Spleen (tissue), 11 donors: Measurements from ENCODE around the gene THOC6. TPM values are rescaled to one million over a fixed set of nuclear protein-coding genes. Genes with fewer than 3 reads are reported as not detected.
A peak's percentile ranks its signal among the peaks of the same experiment; 100 is the strongest.
"Not testable (repeated sequence)": the region's sequence is repeated elsewhere in the genome, so short reads cannot be mapped to it uniquely, and the experiment has no call there.

Experiments
- DNase-seq: peaks from one replicate; pipeline ENCODE4 v3.0.0-alpha.2; 2020
- H3K27ac ChIP-seq, 8 donors: fragments of 200-600 bp; sonication (generic) in 7 of 8; 1 replicate in 4 of 8; 2 replicates in 4 of 8; pipeline versions ENCODE4 v1.5.0 to v1.8.0; 2016 to 2021; ENCODE audit warnings: inconsistent platforms in 4 of 8, mild to moderate bottlenecking in 4 of 8, moderate library complexity in 1 of 8
- H3K27me3 ChIP-seq, 7 donors: fragments of 200-600 bp; sonication (generic) in 6 of 7; replicated peaks in 1 of 7; 1 replicate in 4 of 7; 2 replicates in 3 of 7; pipeline versions ENCODE4 v1.5.0 to v1.8.0; 2016 to 2021; ENCODE audit warnings: inconsistent platforms in 3 of 7, mild to moderate bottlenecking in 1 of 7
- H3K36me3 ChIP-seq, 6 donors: fragments of 200-600 bp; sonication (generic) in 5 of 6; 1 replicate in 4 of 6; 2 replicates in 2 of 6; pipeline versions ENCODE4 v1.5.0 to v1.8.0; 2016 to 2021; ENCODE audit warnings: inconsistent platforms in 2 of 6
- H3K4me1 ChIP-seq, 6 donors: fragments of 200-600 bp; sonication (generic) in 5 of 6; 1 replicate in 3 of 6; 2 replicates in 3 of 6; pipeline versions ENCODE4 v1.5.0 to v1.8.0; 2016 to 2021; ENCODE audit warnings: inconsistent platforms in 3 of 6
- H3K4me3 ChIP-seq, 8 donors: fragments of 200-600 bp; sonication (generic) in 7 of 8; 1 replicate in 4 of 8; 2 replicates in 4 of 8; pipeline versions ENCODE4 v1.5.0 to v1.8.0; 2016 to 2021; ENCODE audit warnings: inconsistent platforms in 4 of 8, mild to moderate bottlenecking in 4 of 8, moderate library complexity in 2 of 8
- H3K9me3 ChIP-seq, 8 donors: fragments of 200-600 bp; sonication (generic) in 7 of 8; 1 replicate in 4 of 8; 2 replicates in 4 of 8; pipeline versions ENCODE4 v1.5.0 to v1.8.0; 2016 to 2021; ENCODE audit warnings: inconsistent platforms in 4 of 8
- POLR2A ChIP-seq, 3 donors: fragments of 450-650 bp; IDR thresholded peaks; one replicate each; pipeline ENCODE4 v1.5.1; 2017; ENCODE audit warnings: antibody characterized with exemption in 3 of 3, mild to moderate bottlenecking in 1 of 3
- POLR2AphosphoS5 ChIP-seq, 3 donors: sonication (generic); formaldehyde crosslinking; IDR thresholded peaks; one replicate each; pipeline ENCODE4 v1.5.1; 2017; ENCODE audit warnings: antibody characterized with exemption in 3 of 3
- WGBS, 5 donors: extraction: QIAGEN DNeasy Blood & Tissue Kit in 3 of 5; methylation state at CpG; one replicate each; pipeline versions ENCODE4 v1.1.5 to v1.1.7; 2013 to 2018; 5-methylcytosine and 5-hydroxymethylcytosine counted together
- intact Hi-C: fragments of 100-400 bp; cut with DNase I; formaldehyde crosslinking; loops from one replicate; pipeline ENCODE4 v1.15.0; 2023; ENCODE audit warnings: low total_unique reads
- polyA plus RNA-seq, 3 donors: library from polyadenylated mRNA; stranded (reverse); fragments of 200-250 nt; gene quantifications; one replicate each; pipeline ENCODE4 v1.2.1, GENCODE V29; 2013
- total RNA-seq, 7 donors: library from RNA; depleted of rRNA in 3 of 7; stranded (reverse); fragments of >200 nt in 3 of 7; fragmentation: NEBNext Ultra II Directional in 4 of 7; extraction: Animal tissue kit (Norgen Biotek cat#: 25700) in 4 of 7; gene quantifications; one replicate each; pipeline versions ENCODE4 v1.1.0 to v1.2.1, GENCODE V29; 2016 to 2021
- TF ChIP-seq, protein P1 (sequence below), 11 experiments: fragments of 200-600 bp in 7 of 11; fragments of 450-650 bp in 4 of 11; sonication (generic) in 4 of 11; IDR thresholded peaks in 8 of 11; conservative IDR thresholded peaks in 3 of 11; 1 replicate in 7 of 11; 2 replicates in 4 of 11; pipeline versions ENCODE4 v1.4.0 to v1.8.0; 2016 to 2021; ENCODE audit warnings: antibody characterized with exemption in 11 of 11, inconsistent platforms in 4 of 11, mild to moderate bottlenecking in 1 of 11
- donor health status: healthy with polysubstance abuse.
- donor health status: DM: no; HTN: no; CAD: no; lungs with moderate emphysema.
- donor health status: DM: no; HTN: no; CAD: no.
- donor health status: Bipolar disorder and iron deficiency.
- donor health status: healthy.
- donor health status: DM: no; HTN: no; CAD: no.
- donor health status: DM: yes; HTN: yes; CAD: no.

Gene THOC6
- total and polyA plus RNA-seq, 10 donors = 19.3 to 57.2 (median 28.2) TPM

DNA sequence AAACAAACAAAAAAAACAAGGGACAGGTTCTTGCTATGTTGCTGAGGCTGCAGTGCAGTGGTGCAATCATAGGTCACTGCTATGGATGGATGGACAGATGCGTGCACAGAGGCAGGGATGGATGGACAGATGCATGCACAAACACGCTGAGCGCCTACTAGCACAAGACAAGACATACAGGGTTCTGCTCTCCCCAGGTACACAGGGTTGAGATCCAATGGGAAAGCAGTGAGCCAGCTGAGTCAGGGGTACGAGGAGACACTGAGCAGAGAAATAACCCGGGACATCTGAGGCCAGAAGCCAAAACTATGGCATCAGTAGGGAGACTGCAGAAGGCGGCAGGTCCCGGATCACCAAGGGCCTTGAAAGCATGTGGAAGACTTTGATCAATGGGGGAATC is 47.8 kb downstream of the THOC6 start:
- H3K36me3 ChIP-seq = peaks cover 0 to 36% (median 2%) of the 10 kb centered on the region in 6 donors
- DNase-seq = peak; percentile 47
- no peak overlapping the region for H3K4me3 ChIP-seq
- 89 to 94% (median 92%) methylated on average over 7 of the region's 7 CpGs for WGBS, 5 donors
- H3K27ac ChIP-seq = peak overlapping the region in 4 of 8 donors; percentile 7 to 93 (median 88)
- peaks cover 13 to 90% (median 57%) of the 10 kb centered on the region in 6 donors for H3K4me1 ChIP-seq
- intact Hi-C loops = no loop called here
- no peaks in the 10 kb centered on the region for H3K9me3 ChIP-seq
- no peaks in the 10 kb centered on the region for H3K27me3 ChIP-seq
- no peak for TF ChIP-seq POLR2A (IDR thresholded peaks at IDR 0.05)
- peak in 2 of 3 donors; percentile 20 to 38 for TF ChIP-seq POLR2AphosphoS5 (IDR thresholded peaks at IDR 0.05)

DNA sequence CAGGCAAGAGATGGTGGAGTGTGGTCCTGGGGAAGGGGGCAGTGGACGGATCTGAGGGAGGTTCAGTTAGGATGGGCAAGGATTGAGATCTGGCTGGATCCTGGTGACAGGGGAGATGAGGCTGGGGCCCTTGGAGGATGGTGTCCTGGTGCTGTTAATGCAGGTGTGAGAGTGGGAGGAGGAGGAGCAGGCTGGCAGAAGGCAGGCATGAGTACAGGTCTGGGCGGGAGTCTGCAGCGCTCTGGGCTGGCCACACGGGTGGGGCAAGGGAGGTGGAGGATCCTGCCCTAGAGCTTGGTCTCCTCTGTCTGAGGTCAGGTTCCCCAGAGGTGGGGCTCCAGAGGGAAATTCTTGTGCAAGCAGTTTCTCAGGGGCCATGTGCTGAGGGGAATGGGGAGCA is 48.3 kb downstream of the THOC6 start:
- intact Hi-C loops, H3K27me3 ChIP-seq, H3K4me3 ChIP-seq, H3K9me3 ChIP-seq: not testable (repeated sequence)
- H3K4me1 ChIP-seq = peaks cover 13 to 94% (median 61%) of the 10 kb centered on the region in 6 donors
- 23 to 54% (median 40%) methylated on average over 3 to 4 of the region's 4 CpGs for WGBS, 5 donors
- H3K27ac ChIP-seq = peak overlapping the region in 4 of 8 donors; percentile 85 to 93 (median 89)
- DNase-seq = peak; percentile 79
- H3K36me3 ChIP-seq = peaks cover 0 to 41% (median 2%) of the 10 kb centered on the region in 6 donors

DNA sequence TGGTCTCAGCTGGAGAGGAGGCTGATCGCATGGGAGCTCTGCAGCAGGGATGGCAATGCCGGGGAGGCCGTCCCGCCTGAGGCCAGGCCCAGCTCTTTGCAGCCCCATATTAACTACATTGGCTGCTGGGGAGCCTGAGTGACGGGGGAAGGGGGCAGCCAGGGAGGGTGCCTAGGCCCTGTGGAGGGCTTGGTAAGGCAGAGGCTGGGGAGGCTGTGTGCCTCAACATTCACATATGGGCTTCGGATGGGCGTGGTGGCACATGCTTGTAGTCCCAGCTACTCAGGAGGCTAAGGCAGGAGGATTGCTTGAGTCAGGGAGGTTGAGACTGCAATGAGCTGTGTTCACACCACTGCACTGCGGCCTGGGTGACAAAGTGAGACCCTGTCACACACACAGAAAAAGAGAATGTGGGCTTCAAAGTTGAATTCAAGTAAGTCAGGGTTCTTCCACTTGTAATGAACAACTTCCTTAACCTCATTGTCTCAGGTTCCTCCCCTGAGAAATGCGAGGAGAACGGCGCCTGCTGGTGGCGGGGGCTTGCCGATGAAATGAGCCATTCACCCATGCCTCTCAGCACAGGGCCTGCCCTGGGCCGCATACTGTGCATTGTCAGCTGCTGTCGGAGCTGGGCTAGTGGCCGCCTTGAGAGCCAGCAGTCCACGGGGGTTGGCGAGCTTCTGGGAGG is 48.9 kb downstream of the THOC6 start:
- TF ChIP-seq, protein P1, sequence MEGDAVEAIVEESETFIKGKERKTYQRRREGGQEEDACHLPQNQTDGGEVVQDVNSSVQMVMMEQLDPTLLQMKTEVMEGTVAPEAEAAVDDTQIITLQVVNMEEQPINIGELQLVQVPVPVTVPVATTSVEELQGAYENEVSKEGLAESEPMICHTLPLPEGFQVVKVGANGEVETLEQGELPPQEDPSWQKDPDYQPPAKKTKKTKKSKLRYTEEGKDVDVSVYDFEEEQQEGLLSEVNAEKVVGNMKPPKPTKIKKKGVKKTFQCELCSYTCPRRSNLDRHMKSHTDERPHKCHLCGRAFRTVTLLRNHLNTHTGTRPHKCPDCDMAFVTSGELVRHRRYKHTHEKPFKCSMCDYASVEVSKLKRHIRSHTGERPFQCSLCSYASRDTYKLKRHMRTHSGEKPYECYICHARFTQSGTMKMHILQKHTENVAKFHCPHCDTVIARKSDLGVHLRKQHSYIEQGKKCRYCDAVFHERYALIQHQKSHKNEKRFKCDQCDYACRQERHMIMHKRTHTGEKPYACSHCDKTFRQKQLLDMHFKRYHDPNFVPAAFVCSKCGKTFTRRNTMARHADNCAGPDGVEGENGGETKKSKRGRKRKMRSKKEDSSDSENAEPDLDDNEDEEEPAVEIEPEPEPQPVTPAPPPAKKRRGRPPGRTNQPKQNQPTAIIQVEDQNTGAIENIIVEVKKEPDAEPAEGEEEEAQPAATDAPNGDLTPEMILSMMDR (IDR thresholded peaks at IDR 0.05 in 8 of 11, conservative IDR thresholded peaks at IDR 0.05 in 3 of 11) = peak in 1 of 11 experiments; percentile 10
- Histone ChIP-seq H3K4me3 (peak overlapping the region in 1 of 8 donors; percentile 53), H3K4me1 (peaks cover 9 to 94% (median 61%) of the 10 kb centered on the region in 6 donors), H3K36me3 (peaks cover 0 to 42% (median 2%) of the 10 kb centered on the region in 6 donors), H3K27ac (peak overlapping the region in 7 of 8 donors; percentile 57 to 93 (median 85))
- peak; percentile 78 for DNase-seq
- H3K9me3 ChIP-seq, H3K27me3 ChIP-seq, intact Hi-C loops: not testable (repeated sequence)
- 0 to 53% (median 49%) methylated on average over 2 to 16 of the region's 18 CpGs for WGBS, 5 donors

DNA sequence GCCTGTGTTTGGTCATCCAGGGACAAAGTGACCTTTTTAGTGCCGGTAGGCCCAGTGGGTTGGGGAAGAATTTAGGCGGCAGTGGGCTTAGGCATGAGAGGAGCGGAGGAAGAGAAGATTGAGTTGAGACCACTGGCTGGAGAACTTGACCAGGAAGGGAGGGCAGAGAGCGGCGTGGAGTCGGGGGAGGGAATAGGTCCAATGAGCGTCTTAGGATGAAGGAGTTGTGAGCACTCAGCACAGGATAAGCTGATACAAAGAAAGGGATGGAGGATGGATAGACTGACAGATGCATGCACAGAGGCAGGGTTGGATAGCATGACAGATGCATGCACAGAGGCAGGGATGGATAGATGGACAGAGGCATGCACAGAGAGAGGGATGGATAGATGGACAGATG is 49.6 kb downstream of the THOC6 start:
- H3K4me3 ChIP-seq = peak overlapping the region in 2 of 8 donors; percentile 10 to 53
- peak overlapping the region in 7 of 8 donors; percentile 41 to 93 (median 85) for H3K27ac ChIP-seq
- DNase-seq = peak; percentile 70
- intact Hi-C loops = no loop called here
- no peaks in the 10 kb centered on the region for H3K27me3 ChIP-seq
- 78 to 92% (median 84%) methylated on average over 7 of the region's 7 CpGs for WGBS, 5 donors
- H3K4me1 ChIP-seq = peaks cover 8 to 94% (median 60%) of the 10 kb centered on the region in 6 donors
- H3K9me3 ChIP-seq = no peaks in the 10 kb centered on the region
- H3K36me3 ChIP-seq = peaks cover 0 to 42% (median 2%) of the 10 kb centered on the region in 6 donors
- TF ChIP-seq POLR2AphosphoS5 (IDR thresholded peaks at IDR 0.05) = no peak
- TF ChIP-seq, protein P1 (IDR thresholded peaks at IDR 0.05 in 8 of 11, conservative IDR thresholded peaks at IDR 0.05 in 3 of 11) = no peak
- no peak for TF ChIP-seq POLR2A (IDR thresholded peaks at IDR 0.05)

DNA sequence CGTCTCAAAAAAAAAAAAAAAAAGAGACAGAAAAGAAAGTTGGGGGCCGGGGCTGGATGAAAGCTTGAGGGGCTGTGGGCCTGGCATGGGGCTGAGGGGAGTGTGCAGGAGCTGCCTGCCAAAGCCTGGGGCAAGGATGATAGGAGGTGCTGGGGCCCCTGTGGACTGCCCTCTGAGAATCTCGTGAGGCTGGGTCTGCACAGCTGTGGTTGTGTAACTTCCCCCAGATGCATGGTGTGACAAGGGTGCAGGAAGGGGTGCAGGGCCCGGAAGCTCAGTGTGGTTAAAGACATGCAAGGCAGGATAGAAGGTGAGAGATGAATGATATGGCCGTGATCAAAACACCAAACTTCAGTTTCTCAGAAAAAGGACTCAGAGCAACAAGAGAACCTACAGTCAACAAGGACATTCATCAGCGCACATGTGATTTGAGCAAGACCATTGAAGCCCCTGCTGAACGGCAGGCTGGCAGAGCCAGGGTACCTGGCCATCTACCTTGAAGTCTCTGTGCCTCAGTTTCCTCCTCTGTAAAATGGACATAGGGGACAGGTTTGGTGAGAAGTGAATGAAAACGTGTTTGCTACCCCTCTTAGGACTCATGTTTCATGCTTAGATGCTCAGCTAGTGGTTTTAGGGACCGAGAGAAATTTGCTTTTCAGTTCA is 51.2 kb downstream of the THOC6 start:
- TF ChIP-seq POLR2A (IDR thresholded peaks at IDR 0.05) = no peak
- TF ChIP-seq POLR2AphosphoS5 (IDR thresholded peaks at IDR 0.05) = peak in 2 of 3 donors; percentile 68 to 86
- peak overlapping the region in 2 of 8 donors; percentile 5 to 53 for H3K4me3 ChIP-seq
- H3K9me3 ChIP-seq = no peaks in the 10 kb centered on the region
- 18 to 34% (median 29%) methylated on average over 8 to 9 of the region's 9 CpGs for WGBS, 5 donors
- H3K36me3 ChIP-seq = peaks cover 0 to 27% (median 0%) of the 10 kb centered on the region in 6 donors
- peak overlapping the region in 7 of 8 donors; percentile 80 to 93 (median 85) for H3K27ac ChIP-seq
- H3K27me3 ChIP-seq = no peaks in the 10 kb centered on the region
- peak; percentile 94 for DNase-seq
- peaks cover 4 to 85% (median 54%) of the 10 kb centered on the region in 6 donors for H3K4me1 ChIP-seq
- intact Hi-C loops = no loop called here
